DMS153 (cell line): ENCODE data around the gene KCNMB2.
"Not testable (repeated sequence)": the region's sequence is repeated elsewhere in the genome, so short reads cannot be mapped to it uniquely, and the experiment has no call there.

Experiments used
- DNase-seq: peaks from one replicate; lab custom pipeline; 2025; lab: John Stamatoyannopoulos, UW

KCNMB2 gene

GRCh38 chr3:178822722-178823121 is 286.5 kb downstream of the KCNMB2 start:
- DNase-seq: no peak

- DNase-seq: no peak
Measured at GRCh38 chr3:178823150-178823549, 286.9 kb downstream of the KCNMB2 start.

GRCh38 chr3:178823591-178824246 is 287.5 kb downstream of the KCNMB2 start:
- peak; percentile 16 for DNase-seq

GRCh38 chr3:178826435-178827123 is 290.3 kb downstream of the KCNMB2 start:
- no peak for DNase-seq

- no peak for DNase-seq
Measured at GRCh38 chr3:178827285-178827856, 291.1 kb downstream of the KCNMB2 start.

- no peak for DNase-seq
Measured at GRCh38 chr3:178833695-178834094, 297.5 kb downstream of the KCNMB2 start.

GRCh38 chr3:178835033-178835432 is 298.8 kb downstream of the KCNMB2 start:
- no peak for DNase-seq

GRCh38 chr3:178837512-178837911 is 301.3 kb downstream of the KCNMB2 start:
- no peak for DNase-seq

GRCh38 chr3:178840586-178840985 is 304.4 kb downstream of the KCNMB2 start:
- DNase-seq: no peak

- no peak for DNase-seq
Measured at GRCh38 chr3:178841011-178841410, 304.8 kb downstream of the KCNMB2 start.

- no peak for DNase-seq
Measured at GRCh38 chr3:178844916-178845315, 308.7 kb downstream of the KCNMB2 start.

- DNase-seq: no peak
Measured at GRCh38 chr3:178845420-178846118, 309.3 kb downstream of the KCNMB2 start.

GRCh38 chr3:178847190-178847589 is 311.0 kb downstream of the KCNMB2 start:
- no peak for DNase-seq

GRCh38 chr3:178849199-178849910 is 313.1 kb downstream of the KCNMB2 start:
- DNase-seq: no peak

- DNase-seq: no peak
Measured at GRCh38 chr3:178850450-178851190, 314.4 kb downstream of the KCNMB2 start.

- no peak for DNase-seq
Measured at GRCh38 chr3:178851564-178851963, 315.3 kb downstream of the KCNMB2 start.

GRCh38 chr3:178856804-178857203 is 320.6 kb downstream of the KCNMB2 start:
- no peak for DNase-seq

- no peak for DNase-seq
Measured at GRCh38 chr3:178859386-178859785, 323.1 kb downstream of the KCNMB2 start.

- not testable (repeated sequence) for DNase-seq
Measured at GRCh38 chr3:178859900-178860436, 323.7 kb downstream of the KCNMB2 start.

GRCh38 chr3:178868681-178869080 is 332.4 kb downstream of the KCNMB2 start:
- DNase-seq: no peak

- DNase-seq: no peak
Measured at GRCh38 chr3:178870085-178870484, 333.8 kb downstream of the KCNMB2 start.
